GM19452 (cell line): Measurements from ENCODE around the gene PDGFC.

Experiments
- ATAC-seq: cut with Tn5 transposase; IDR thresholded peaks from one replicate; pipeline ENCODE4 v1.9.1; 2021; ENCODE audit not compliant: unreplicated experiment

Gene PDGFC

GRCh38 chr4:156754832-156755570, 216.6 kb downstream of the PDGFC start:
- ATAC-seq = no peak

GRCh38 chr4:156751486-156751885, 220.1 kb downstream of the PDGFC start:
- ATAC-seq = no peak

GRCh38 chr4:156749426-156750403, 221.9 kb downstream of the PDGFC start:
- no peak for ATAC-seq

GRCh38 chr4:156746111-156746510, 225.5 kb downstream of the PDGFC start:
- no peak for ATAC-seq

- ATAC-seq = no peak
These were observed 232.8 kb downstream of the PDGFC start for GRCh38 chr4:156738766-156739165.

GRCh38 chr4:156734965-156735895, 236.4 kb downstream of the PDGFC start:
- no peak for ATAC-seq

- no peak for ATAC-seq
These were observed 238.0 kb downstream of the PDGFC start for GRCh38 chr4:156733582-156733981.

- ATAC-seq = no peak
These were observed 239.0 kb downstream of the PDGFC start for GRCh38 chr4:156732634-156733033.

- no peak for ATAC-seq
These were observed 242.2 kb downstream of the PDGFC start for GRCh38 chr4:156729416-156729815.

GRCh38 chr4:156725257-156725656, 246.3 kb downstream of the PDGFC start:
- no peak for ATAC-seq

- ATAC-seq = no peak
These were observed 247.5 kb downstream of the PDGFC start for GRCh38 chr4:156723951-156724668.

- ATAC-seq = no peak
These were observed 253.4 kb downstream of the PDGFC start for GRCh38 chr4:156718226-156718625.

GRCh38 chr4:156711193-156711590, 260.4 kb downstream of the PDGFC start:
- ATAC-seq = no peak
